Activated naive CD4-positive, alpha-beta T cell treated with anti-CD3 and anti-CD28 coated beads for 36 hours (primary cell): Measurements from ENCODE around the gene ANKRD36C. TPM values are rescaled to one million over a fixed set of nuclear protein-coding genes. Genes with fewer than 3 reads are reported as not detected.
"Not testable (repeated sequence)": the region's sequence is repeated elsewhere in the genome, so short reads cannot be mapped to it uniquely, and the experiment has no call there.

ENCODE experiments used
- CTCF ChIA-PET: fragments of 350-600 bp; sonication (Branson Sonifier 250); formaldehyde crosslinking; loops from one replicate; lab custom pipeline; 2021; ENCODE audit warnings: antibody characterized with exemption; lab: Charles Lee
- DNase-seq: peaks from one replicate; pipeline ENCODE4 v3.0.0-alpha.2; 2020
- H3K27ac Mint-ChIP-seq: one replicate; pipeline ENCODE4 v1.8.0; 2021; ENCODE audit warnings: mild to moderate bottlenecking, mixed read lengths
- H3K27me3 Mint-ChIP-seq: one replicate; pipeline ENCODE4 v1.8.0; 2021; ENCODE audit warnings: low read depth, mixed read lengths
- H3K36me3 Mint-ChIP-seq: one replicate; pipeline ENCODE4 v1.8.0; 2021; ENCODE audit warnings: low read depth, mixed read lengths
- H3K4me1 Mint-ChIP-seq: one replicate; pipeline ENCODE4 v1.8.0; 2021; ENCODE audit warnings: low read depth, mixed read lengths
- H3K4me3 Mint-ChIP-seq: one replicate; pipeline ENCODE4 v1.8.0; 2021; ENCODE audit warnings: mild to moderate bottlenecking, moderate library complexity, mixed read lengths
- H3K9me3 Mint-ChIP-seq: one replicate; pipeline ENCODE4 v1.8.0; 2021; ENCODE audit warnings: mixed read lengths
- intact Hi-C: fragments of 100-400 bp; cut with micrococcal nuclease; formaldehyde crosslinking; loops from one replicate; pipeline ENCODE4 v1.15.1; 2023
- total RNA-seq, 2 experiments: library from RNA; stranded (reverse); gene quantifications; one replicate each; pipeline ENCODE4 v1.2.3, GENCODE V29; 2021

The ANKRD36C gene
- total RNA-seq, result 10 to 100 TPM; 23.4 to 27.7 TPM

DNA sequence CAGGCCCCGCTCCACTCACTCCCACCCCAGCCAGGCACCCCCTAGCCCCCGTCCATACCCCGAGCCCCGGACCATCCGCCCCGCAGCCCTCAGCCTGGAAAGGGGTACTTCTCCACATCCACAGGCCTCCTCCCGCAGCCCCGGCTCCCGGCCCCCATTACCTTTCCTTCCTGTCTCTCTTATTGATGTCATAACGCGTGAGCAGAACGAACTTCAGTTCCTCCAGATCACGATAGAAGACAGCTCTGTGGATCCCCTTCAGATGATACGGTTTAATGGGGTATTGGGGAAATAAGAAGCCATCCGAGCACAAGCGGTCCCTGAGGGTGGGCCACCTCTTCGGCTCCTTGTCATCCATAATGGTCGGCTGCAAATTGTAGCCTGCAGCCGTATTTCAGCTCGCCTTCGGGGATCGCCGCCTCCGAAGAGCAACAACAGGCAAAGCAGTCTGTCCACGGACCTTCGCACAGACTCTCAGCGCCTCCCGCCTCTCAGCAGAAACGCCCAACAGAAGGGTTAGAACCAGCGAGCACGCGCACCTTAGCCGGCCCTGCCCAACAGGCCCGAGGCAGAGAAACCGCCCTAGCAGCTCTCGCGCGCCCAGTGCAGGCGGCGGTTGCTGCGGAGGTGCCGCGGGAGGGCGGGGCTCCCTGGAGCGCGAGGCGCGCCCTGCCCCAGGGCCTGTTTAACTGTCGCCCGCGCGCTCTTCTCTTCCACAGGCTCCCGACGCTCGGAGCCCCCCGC is at the start of gene ANKRD36C:
Gene ANKRD36C, minus strand, starts transcription at position 474 of the 744 bp plus-strand sequence. Its CDS starts 116 bp downstream, at position 358.
- not testable (repeated sequence) for H3K27me3 Mint-ChIP-seq, H3K36me3 Mint-ChIP-seq, H3K9me3 Mint-ChIP-seq, H3K4me1 Mint-ChIP-seq
- intact Hi-C loops, result loop anchor here (1.0 to 5.0 kb wide), 5 partner anchors 126 to 517 kb away; partner anchors contain the start of genes CIAO1, STARD7 and TMEM127
- peak within 1 kb of the TSS; percentile 95 for H3K4me3 Mint-ChIP-seq
- H3K27ac Mint-ChIP-seq, result peak within 1 kb of the TSS; percentile 95
- peak; percentile 24 for DNase-seq
- CTCF ChIA-PET, result interaction anchor here (0.6 to 4.4 kb wide), 5 partner anchors 126 to 414 kb away, joined by 3 to 36 read pairs (median 3); partner anchors contain the start of gene ADRA2B

DNA sequence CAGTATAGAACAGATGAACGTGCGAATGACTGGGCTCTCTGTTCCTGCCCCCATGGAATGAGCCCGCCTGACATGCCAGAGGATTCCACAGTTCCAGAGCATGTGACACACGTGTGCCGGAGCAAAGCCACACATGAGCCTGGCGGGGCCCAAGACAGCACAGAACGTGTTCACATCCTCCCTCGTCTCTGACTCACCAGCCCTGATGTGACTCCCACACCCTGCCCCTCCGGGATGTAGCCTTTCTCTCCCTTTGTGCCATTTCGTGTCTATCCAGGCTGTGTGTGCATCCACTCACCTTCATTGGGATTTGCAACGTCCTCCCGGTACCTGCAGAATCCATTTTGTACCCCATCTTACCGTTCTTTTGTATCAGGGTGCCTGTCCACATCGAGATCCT is 43.9 kb upstream of the ANKRD36C start:
- intact Hi-C loops, CTCF ChIA-PET, H3K4me1 Mint-ChIP-seq, H3K4me3 Mint-ChIP-seq, H3K27me3 Mint-ChIP-seq, DNase-seq, H3K27ac Mint-ChIP-seq, H3K36me3 Mint-ChIP-seq, H3K9me3 Mint-ChIP-seq: not testable (repeated sequence)

- H3K27me3 Mint-ChIP-seq, CTCF ChIA-PET, H3K4me1 Mint-ChIP-seq, H3K27ac Mint-ChIP-seq, H3K4me3 Mint-ChIP-seq, intact Hi-C loops, DNase-seq, H3K9me3 Mint-ChIP-seq, H3K36me3 Mint-ChIP-seq: not testable (repeated sequence)
Observed at GRCh38 chr2:96034792-96035191, 43.2 kb upstream of the ANKRD36C start, which contains the start of gene GPAT2. GPAT2 (minus strand) TSS chr2:96034916; CDS start chr2:96032359, 2,557 bp downstream.

DNA sequence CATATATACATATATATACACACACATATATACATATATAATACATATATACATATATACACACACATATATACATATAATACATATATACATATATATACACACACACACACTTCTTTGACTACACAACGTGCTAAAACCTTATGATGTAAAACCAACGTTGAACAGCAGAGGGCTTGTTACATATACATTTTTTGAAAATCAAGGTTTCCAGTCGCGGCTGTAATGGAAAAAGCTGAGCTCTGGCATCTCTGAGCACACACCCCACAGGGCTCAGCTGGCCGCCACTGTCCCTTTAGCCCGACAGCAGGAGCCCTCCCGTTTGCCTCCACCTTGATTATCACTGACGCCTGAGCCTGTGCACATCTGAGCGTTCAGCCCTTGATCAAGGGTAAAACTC is 42.4 kb upstream of the ANKRD36C start:
- H3K27ac Mint-ChIP-seq, H3K27me3 Mint-ChIP-seq, H3K36me3 Mint-ChIP-seq, H3K9me3 Mint-ChIP-seq, DNase-seq, H3K4me3 Mint-ChIP-seq, H3K4me1 Mint-ChIP-seq, intact Hi-C loops, CTCF ChIA-PET: not testable (repeated sequence)

- H3K27ac Mint-ChIP-seq, H3K9me3 Mint-ChIP-seq, DNase-seq, H3K27me3 Mint-ChIP-seq, H3K4me1 Mint-ChIP-seq, H3K4me3 Mint-ChIP-seq, H3K36me3 Mint-ChIP-seq, CTCF ChIA-PET: not testable (repeated sequence)
- intact Hi-C loops, result loop anchor here (10.0 kb wide), 1 partner anchor 237 kb away; the partner anchor contains the start of genes CIAO1 and TMEM127
Observed at GRCh38 chr2:96027725-96028325, 36.2 kb upstream of the ANKRD36C start.

GRCh38 chr2:96025755-96026154 is 34.1 kb upstream of the ANKRD36C start:
- not testable (repeated sequence) for H3K27me3 Mint-ChIP-seq, H3K36me3 Mint-ChIP-seq, H3K4me1 Mint-ChIP-seq, H3K9me3 Mint-ChIP-seq, H3K27ac Mint-ChIP-seq, H3K4me3 Mint-ChIP-seq, DNase-seq
- intact Hi-C loops, result loop anchor here (10.0 kb wide), 1 partner anchor 239 kb away; the partner anchor contains the start of genes CIAO1 and TMEM127
- CTCF ChIA-PET, result interaction anchor here (4.6 kb wide), 1 partner anchor 92 kb away, joined by 35 read pairs; the partner anchor contains the start of gene ADRA2B

DNA sequence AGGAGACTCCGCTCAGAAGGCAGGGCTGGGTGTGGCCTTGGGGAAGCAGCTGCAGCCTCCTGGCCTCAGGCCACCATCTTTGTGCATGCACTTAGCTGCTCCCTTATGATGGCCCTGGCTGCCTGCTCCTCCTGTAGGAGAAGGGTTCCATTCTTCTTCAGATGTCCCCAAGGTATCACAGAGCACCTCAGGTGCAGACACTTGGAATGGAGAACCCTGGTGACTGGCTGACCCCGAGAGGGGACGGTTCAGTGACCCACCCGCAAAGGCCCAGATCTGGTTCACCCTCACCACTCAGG is 33.5 kb upstream of the ANKRD36C start:
- H3K27me3 Mint-ChIP-seq, result no peaks in the 10 kb centered on the region
- DNase-seq, result no peak
- H3K27ac Mint-ChIP-seq, result no peak overlapping the region
- H3K4me1 Mint-ChIP-seq, result peaks cover 2% of the 10 kb centered on the region
- CTCF ChIA-PET, result interaction anchor here (1.4 to 4.6 kb wide), 2 partner anchors 93 to 149 kb away, joined by 5 to 35 read pairs; partner anchors contain the start of gene ADRA2B
- H3K9me3 Mint-ChIP-seq, result no peaks in the 10 kb centered on the region
- H3K36me3 Mint-ChIP-seq, result no peaks in the 10 kb centered on the region
- no peak overlapping the region for H3K4me3 Mint-ChIP-seq
- intact Hi-C loops, result loop anchor here (10.0 kb wide), 1 partner anchor 240 kb away; the partner anchor contains the start of genes CIAO1 and TMEM127

DNA sequence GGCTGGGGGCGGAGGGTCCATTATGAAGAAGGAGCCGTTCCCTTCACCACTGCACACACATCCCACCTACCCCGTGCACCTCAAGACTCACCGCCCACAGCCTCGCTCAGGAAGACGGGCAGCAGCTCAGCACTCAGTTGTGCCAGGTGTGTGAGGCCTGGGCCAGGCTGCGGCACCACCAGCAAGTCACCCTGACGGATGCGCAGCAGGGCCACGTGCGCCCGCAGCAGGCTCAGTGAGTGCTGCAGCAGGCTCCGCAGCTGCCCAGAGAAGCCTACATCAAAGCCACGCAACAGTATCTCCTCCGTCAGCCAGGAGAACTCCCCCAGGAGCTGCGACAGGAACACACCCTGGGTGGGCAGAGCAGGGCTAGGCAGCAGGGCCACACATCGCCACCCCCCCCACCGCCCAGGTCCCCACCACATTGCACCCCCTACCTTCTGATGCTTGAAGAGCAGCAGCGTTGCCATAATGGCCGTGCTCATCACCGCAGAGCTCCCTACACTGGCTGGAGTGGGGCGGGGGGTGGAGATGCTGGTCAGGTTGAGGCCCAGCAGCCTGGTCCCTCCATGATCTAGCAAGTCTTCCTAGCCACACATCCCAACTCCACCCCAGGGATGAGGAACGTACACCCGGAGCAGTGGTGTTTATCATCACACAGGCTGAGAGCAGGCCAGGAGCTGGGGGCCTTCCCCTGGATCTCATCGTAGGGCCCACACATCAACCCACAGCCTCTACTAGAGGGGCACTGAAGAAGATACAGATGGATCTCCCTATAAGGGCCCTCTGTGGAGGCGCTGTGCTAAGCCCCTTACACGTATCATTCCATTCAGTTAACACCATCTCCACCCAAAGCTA is 32.9 kb upstream of the ANKRD36C start:
- CTCF ChIA-PET, result interaction anchor here (1.4 to 4.6 kb wide), 2 partner anchors 93 to 150 kb away, joined by 5 to 35 read pairs; partner anchors contain the start of gene ADRA2B
- intact Hi-C loops, result loop anchor here (10.0 kb wide), 1 partner anchor 240 kb away; the partner anchor contains the start of genes CIAO1 and TMEM127
- H3K36me3 Mint-ChIP-seq, result no peaks in the 10 kb centered on the region
- no peaks in the 10 kb centered on the region for H3K27me3 Mint-ChIP-seq
- H3K9me3 Mint-ChIP-seq, result no peaks in the 10 kb centered on the region
- no peak overlapping the region for H3K4me3 Mint-ChIP-seq
- DNase-seq, result no peak
- no peak overlapping the region for H3K27ac Mint-ChIP-seq
- peaks cover 2% of the 10 kb centered on the region for H3K4me1 Mint-ChIP-seq

DNA sequence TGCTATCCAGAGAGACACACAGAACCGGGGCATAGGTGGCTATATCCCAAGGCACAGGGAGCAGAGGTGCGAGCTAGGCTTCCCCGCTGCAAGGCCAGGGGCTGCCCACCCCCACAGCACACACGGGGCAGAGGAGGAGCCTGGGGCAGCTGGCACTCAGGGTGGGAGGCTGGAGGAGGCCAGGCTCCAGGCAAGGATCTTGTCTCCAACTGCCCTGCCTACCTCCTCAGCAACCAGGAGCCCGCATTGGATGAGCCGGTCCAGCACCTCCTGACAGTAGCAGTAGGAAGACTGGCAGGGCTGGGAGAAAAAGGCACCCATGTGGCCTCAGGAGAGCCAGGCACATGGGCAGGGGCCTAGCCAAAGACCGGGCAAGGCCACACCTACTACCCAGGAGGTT is 32.1 kb upstream of the ANKRD36C start:
- not testable (repeated sequence) for H3K4me1 Mint-ChIP-seq, H3K27ac Mint-ChIP-seq, H3K9me3 Mint-ChIP-seq, DNase-seq, H3K27me3 Mint-ChIP-seq, H3K36me3 Mint-ChIP-seq, H3K4me3 Mint-ChIP-seq
- intact Hi-C loops, result loop anchor here (10.0 kb wide), 1 partner anchor 241 kb away; the partner anchor contains the start of genes CIAO1 and TMEM127
- CTCF ChIA-PET, result interaction anchor here (1.4 to 4.6 kb wide), 2 partner anchors 94 to 151 kb away, joined by 5 to 35 read pairs; partner anchors contain the start of gene ADRA2B

GRCh38 chr2:96022701-96023447 is 31.2 kb upstream of the ANKRD36C start:
- H3K9me3 Mint-ChIP-seq, H3K4me3 Mint-ChIP-seq, H3K27ac Mint-ChIP-seq, H3K27me3 Mint-ChIP-seq, H3K4me1 Mint-ChIP-seq, H3K36me3 Mint-ChIP-seq: not testable (repeated sequence)
- DNase-seq, result peak; percentile 86
- CTCF ChIA-PET, result interaction anchor here (0.7 to 4.6 kb wide), 14 partner anchors 9 to 248 kb away, joined by 3 to 35 read pairs (median 4); partner anchors contain the start of genes ADRA2B, ASTL and STARD7
- intact Hi-C loops, result loop anchor here (10.0 kb wide), 1 partner anchor 242 kb away; the partner anchor contains the start of genes CIAO1 and TMEM127

GRCh38 chr2:96022126-96022525 is 30.5 kb upstream of the ANKRD36C start:
- intact Hi-C loops, result loop anchor here (10.0 kb wide), 1 partner anchor 243 kb away; the partner anchor contains the start of genes CIAO1 and TMEM127
- H3K4me1 Mint-ChIP-seq, H3K4me3 Mint-ChIP-seq, H3K27me3 Mint-ChIP-seq, H3K9me3 Mint-ChIP-seq, H3K27ac Mint-ChIP-seq, H3K36me3 Mint-ChIP-seq, DNase-seq: not testable (repeated sequence)
- CTCF ChIA-PET, result interaction anchor here (0.7 to 4.6 kb wide), 14 partner anchors 8 to 249 kb away, joined by 3 to 35 read pairs (median 4); partner anchors contain the start of genes ADRA2B, ASTL and STARD7
